GM19372 (cell line): ENCODE data around the gene CDC42BPG.

ENCODE experiments used
- ATAC-seq: cut with Tn5 transposase; IDR thresholded peaks from one replicate; pipeline ENCODE4 v1.9.1; 2021; ENCODE audit warnings: mild to moderate bottlenecking, low read depth, moderate library complexity; ENCODE audit not compliant: unreplicated experiment

CDC42BPG gene

GRCh38 chr11:64879244-64879900, 34.9 kb upstream of the CDC42BPG start:
- no peak for ATAC-seq

- ATAC-seq: peak; percentile 75
Measured at GRCh38 chr11:64878494-64879243, 34.2 kb upstream of the CDC42BPG start, which contains the start of gene EHD1. Gene EHD1 (minus strand): TSS chr11:64878621. CDS start chr11:64878464, 157 bp downstream.

GRCh38 chr11:64878223-64878493, 33.7 kb upstream of the CDC42BPG start:
- ATAC-seq: no peak

- no peak for ATAC-seq
Measured at GRCh38 chr11:64877390-64878222, 33.2 kb upstream of the CDC42BPG start.

- ATAC-seq: no peak
Measured at GRCh38 chr11:64876835-64877341, 32.4 kb upstream of the CDC42BPG start.

GRCh38 chr11:64876229-64876750, 31.8 kb upstream of the CDC42BPG start:
- ATAC-seq: no peak

- ATAC-seq: no peak
Measured at GRCh38 chr11:64875369-64876228, 31.1 kb upstream of the CDC42BPG start.

GRCh38 chr11:64874308-64875240, 30.1 kb upstream of the CDC42BPG start:
- no peak for ATAC-seq

- no peak for ATAC-seq
Measured at GRCh38 chr11:64872790-64873488, 28.5 kb upstream of the CDC42BPG start.

GRCh38 chr11:64871492-64871891, 27.0 kb upstream of the CDC42BPG start:
- ATAC-seq: no peak

- no peak for ATAC-seq
Measured at GRCh38 chr11:64870893-64871466, 26.5 kb upstream of the CDC42BPG start.

- no peak for ATAC-seq
Measured at GRCh38 chr11:64870176-64870892, 25.9 kb upstream of the CDC42BPG start.

GRCh38 chr11:64869571-64870175, 25.2 kb upstream of the CDC42BPG start:
- no peak for ATAC-seq

GRCh38 chr11:64868904-64869570, 24.6 kb upstream of the CDC42BPG start:
- ATAC-seq: no peak

- no peak for ATAC-seq
Measured at GRCh38 chr11:64867748-64868462, 23.5 kb upstream of the CDC42BPG start.

GRCh38 chr11:64866173-64866491, 21.7 kb upstream of the CDC42BPG start:
- no peak for ATAC-seq
